ENCODE measurements around the gene COPG1.
"Not testable (repeated sequence)": the region's sequence is repeated elsewhere in the genome, so short reads cannot be mapped to it uniquely, and the experiment has no call there.

COPG1 gene

DNA sequence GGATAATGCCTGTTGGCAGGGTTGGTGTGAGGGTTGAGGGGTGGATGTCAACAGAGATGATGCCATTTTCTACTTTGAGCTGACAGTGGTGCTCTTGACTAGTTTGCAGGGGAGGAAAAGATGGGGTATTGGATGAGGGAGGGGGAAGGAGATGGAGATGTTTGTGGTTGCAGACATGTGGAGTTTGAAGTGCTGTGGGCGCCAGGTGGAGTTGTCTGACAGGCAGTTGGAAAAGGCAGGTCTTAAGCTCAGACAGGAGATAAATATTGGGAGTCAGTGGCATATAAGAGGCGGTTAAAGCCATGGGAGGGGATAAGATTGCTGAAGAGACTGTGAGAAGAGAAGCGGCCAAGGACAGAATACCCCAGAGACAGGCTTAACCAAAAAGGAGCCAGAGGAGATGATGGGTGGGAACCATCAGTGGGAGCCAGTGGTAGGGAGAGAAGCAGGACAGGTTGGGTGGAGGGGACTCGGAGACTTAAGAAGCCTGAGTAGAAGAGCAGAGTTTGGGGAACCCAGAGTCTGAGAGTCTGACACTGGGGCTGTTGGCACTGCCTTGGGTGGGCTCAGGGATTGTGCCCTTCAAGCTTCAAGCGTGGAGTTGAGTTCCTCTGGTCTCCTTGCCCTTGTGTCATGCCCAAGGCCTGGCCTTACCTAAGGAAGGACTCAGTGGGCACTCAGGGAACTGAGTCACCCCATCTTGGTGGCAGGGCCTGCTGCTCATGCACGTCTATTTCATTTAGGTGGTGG, 13.9 kb downstream of the COPG1 start:
- TF ChIP-seq, protein P1, sequence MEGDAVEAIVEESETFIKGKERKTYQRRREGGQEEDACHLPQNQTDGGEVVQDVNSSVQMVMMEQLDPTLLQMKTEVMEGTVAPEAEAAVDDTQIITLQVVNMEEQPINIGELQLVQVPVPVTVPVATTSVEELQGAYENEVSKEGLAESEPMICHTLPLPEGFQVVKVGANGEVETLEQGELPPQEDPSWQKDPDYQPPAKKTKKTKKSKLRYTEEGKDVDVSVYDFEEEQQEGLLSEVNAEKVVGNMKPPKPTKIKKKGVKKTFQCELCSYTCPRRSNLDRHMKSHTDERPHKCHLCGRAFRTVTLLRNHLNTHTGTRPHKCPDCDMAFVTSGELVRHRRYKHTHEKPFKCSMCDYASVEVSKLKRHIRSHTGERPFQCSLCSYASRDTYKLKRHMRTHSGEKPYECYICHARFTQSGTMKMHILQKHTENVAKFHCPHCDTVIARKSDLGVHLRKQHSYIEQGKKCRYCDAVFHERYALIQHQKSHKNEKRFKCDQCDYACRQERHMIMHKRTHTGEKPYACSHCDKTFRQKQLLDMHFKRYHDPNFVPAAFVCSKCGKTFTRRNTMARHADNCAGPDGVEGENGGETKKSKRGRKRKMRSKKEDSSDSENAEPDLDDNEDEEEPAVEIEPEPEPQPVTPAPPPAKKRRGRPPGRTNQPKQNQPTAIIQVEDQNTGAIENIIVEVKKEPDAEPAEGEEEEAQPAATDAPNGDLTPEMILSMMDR (IDR thresholded peaks at IDR 0.05; ENCODE audit: low read depth, low read length, missing control alignments), result no peak
- no peak for DNase-seq (ENCODE audit: low read depth)
- H3K4me3 ChIP-seq (ENCODE audit: low read depth, low read length), result no peak overlapping the region
- in situ Hi-C loops (cut with HindIII; ENCODE audit: low sequenced_read_pairs), result no loop called here

GRCh38 chr3:129264994-129265393, 15.6 kb downstream of the COPG1 start:
- H3K4me3 ChIP-seq (ENCODE audit: low read depth, low read length); in situ Hi-C loops (cut with HindIII; ENCODE audit: low sequenced_read_pairs); DNase-seq (ENCODE audit: low read depth): not testable (repeated sequence)

DNA sequence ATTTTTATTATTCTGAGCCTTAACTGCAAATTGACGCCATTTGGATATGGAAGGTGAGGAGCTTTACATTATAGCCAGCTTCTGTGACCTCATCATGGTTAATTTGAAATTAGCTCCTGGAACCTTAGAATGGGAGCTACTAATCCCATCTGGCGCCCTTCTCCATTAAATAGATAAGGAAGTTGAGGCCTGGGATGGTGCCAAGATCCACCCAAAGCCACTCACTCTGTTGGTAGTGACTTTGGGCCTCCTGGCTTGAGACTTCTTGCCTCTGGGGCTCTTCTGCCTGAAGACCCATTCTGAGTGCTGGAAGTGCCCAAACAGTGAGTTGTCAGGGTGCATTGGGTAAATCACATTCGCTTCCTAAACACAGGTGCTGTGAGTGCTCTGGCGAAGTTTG, 17.2 kb downstream of the COPG1 start:
- in situ Hi-C loops (cut with HindIII; ENCODE audit: low sequenced_read_pairs), result no loop called here
- TF ChIP-seq, protein P1 (IDR thresholded peaks at IDR 0.05; ENCODE audit: low read depth, low read length, missing control alignments), result no peak
- no peak overlapping the region for H3K4me3 ChIP-seq (ENCODE audit: low read depth, low read length)
- DNase-seq (ENCODE audit: low read depth), result no peak

DNA sequence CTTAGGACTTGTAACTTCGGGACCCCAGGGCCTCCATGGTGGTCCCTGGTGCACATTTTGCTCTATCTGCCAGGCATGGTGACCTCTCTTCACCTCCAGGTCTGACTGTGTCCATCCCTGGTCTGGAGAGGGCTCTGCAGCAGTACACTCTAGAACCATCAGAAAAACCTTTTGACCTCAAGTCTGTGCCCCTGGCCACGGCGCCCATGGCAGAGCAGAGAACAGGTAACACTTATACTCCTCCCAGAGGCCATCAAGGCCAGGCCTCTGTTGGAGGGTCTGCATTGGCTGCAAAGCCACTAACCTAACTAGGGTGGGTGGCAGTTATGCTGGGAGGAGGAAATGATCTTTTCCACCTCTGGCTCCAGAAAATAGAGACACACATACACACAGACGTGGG, 19.0 kb downstream of the COPG1 start:
- no peak overlapping the region for H3K4me3 ChIP-seq (ENCODE audit: low read depth, low read length)
- TF ChIP-seq, protein P1 (IDR thresholded peaks at IDR 0.05; ENCODE audit: low read depth, low read length, missing control alignments), result no peak
- no peak for DNase-seq (ENCODE audit: low read depth)
- in situ Hi-C loops (cut with HindIII; ENCODE audit: low sequenced_read_pairs), result no loop called here

- TF ChIP-seq, protein P1 (IDR thresholded peaks at IDR 0.05; ENCODE audit: low read depth, low read length, missing control alignments), result no peak
- no peak overlapping the region for H3K4me3 ChIP-seq (ENCODE audit: low read depth, low read length)
- DNase-seq (ENCODE audit: low read depth), result no peak
- in situ Hi-C loops (cut with HindIII; ENCODE audit: low sequenced_read_pairs), result no loop called here
Measured at GRCh38 chr3:129271674-129272073, 22.3 kb downstream of the COPG1 start.

DNA sequence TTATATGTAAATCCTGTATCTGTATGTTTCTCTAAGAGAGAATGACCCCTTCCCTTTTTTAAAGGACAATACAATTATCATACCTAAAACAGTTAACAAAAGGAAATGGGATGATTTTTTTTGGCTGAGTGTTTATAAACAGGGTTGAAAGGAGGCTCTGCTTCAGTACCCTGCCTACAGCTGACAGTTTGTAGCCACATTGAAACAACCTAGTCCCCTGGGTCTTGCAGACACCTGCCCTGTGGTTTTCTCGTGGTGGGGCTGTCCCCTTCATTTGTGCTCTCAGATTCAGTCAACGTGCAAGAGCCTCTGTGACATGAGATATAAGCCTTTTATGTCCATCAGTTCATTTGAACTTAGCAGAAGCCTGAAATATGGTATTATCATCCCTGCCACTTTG, 27.0 kb downstream of the COPG1 start:
- in situ Hi-C loops (cut with HindIII; ENCODE audit: low sequenced_read_pairs), result no loop called here
- no peak overlapping the region for H3K4me3 ChIP-seq (ENCODE audit: low read depth, low read length)
- TF ChIP-seq, protein P1 (IDR thresholded peaks at IDR 0.05; ENCODE audit: low read depth, low read length, missing control alignments), result no peak
- no peak for DNase-seq (ENCODE audit: low read depth)

GRCh38 chr3:129277829-129278271, 28.4 kb downstream of the COPG1 start:
- DNase-seq (ENCODE audit: low read depth), result no peak
- TF ChIP-seq, protein P1 (IDR thresholded peaks at IDR 0.05; ENCODE audit: low read depth, low read length, missing control alignments), result no peak
- H3K4me3 ChIP-seq (ENCODE audit: low read depth, low read length), result no peak overlapping the region
- in situ Hi-C loops (cut with HindIII; ENCODE audit: low sequenced_read_pairs), result no loop called here

All from astrocyte of the cerebellum (primary cell).